GM19238 (cell line): Measurements from ENCODE around the gene TFAP2A.

Experiments
- DNase-seq: peaks from one replicate; pipeline ENCODE4 v3.0.0; 2011; ENCODE audit warnings: low spot score; ENCODE audit not compliant: insufficient read length

TFAP2A gene

DNA sequence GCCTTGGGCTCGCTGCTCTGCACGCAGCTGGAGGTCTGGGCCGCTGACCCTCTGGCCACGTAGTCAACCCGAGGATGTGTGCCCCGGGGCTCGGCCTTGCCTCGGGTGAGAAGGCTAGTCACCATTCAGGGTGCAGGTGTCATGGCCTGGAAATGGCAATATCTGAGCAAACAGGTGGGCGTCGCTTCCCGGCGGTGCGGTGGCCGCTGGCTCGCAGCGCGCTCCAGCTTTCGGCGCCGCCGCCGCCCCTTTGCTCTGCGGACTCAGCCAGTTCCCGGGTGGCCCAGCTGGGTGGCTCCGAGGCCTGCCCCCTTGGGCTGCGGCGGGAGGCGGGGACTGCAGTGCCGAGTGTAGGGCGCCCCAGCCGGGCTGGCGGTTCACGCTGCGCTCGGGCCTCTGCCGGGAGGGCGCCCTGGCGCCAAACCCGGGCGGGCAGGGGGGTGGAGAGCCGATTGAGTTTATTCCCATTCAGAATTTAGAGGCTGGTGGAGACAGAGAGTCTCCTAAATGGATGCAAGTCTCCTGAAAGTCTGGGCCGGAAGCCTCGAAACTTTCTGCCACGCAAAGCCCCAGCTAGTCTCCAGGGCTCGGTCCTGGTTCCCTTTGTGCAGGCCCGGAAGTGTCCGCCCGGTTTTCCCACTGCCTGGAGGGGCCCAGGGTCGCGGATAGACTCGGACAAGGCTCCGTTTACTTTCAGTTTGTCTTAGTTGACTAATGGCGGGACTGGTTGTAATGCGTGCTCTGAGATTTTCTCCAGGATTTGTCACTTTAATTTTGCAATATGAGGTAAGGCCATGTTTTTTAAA is 11.3 kb upstream of the TFAP2A start:
- DNase-seq: no peak

DNA sequence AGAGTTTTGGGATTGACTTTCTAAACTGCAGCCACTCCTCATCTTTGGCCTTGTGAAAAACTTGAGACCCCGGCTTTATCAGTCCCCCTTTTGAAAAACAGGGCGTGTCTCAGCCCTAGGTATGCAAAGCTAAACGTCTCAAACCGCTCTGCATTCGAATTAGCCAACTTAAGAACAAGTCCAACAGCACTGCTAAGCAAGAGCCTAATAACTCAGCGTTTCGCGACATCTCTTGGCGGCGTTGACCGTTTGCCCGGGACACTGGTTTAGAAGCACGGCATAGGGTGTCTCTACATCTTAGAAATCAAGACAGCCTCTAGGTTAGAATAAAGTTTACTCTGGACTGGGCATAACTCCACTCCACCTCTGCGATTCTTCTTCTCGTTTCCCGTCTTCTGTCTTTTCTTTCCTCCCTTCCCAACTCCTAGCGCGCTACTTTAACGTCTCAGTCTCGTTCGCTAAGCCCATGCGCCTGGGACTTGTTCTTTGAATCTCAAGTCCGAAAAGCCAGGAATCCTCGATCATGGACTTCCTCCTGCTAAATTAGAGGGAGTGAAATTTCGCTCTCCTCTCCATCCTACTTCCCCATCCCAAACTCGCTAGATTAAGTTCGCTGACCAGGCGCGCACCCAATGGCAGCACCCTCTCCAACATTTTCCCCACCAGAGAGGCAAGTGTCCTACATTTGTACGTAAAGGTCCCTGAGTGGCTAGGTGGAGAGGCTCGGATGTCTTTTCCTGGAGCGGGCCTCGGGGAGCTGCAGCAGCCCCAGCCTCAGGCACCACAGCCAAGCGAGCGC is 10.5 kb upstream of the TFAP2A start:
- no peak for DNase-seq

DNA sequence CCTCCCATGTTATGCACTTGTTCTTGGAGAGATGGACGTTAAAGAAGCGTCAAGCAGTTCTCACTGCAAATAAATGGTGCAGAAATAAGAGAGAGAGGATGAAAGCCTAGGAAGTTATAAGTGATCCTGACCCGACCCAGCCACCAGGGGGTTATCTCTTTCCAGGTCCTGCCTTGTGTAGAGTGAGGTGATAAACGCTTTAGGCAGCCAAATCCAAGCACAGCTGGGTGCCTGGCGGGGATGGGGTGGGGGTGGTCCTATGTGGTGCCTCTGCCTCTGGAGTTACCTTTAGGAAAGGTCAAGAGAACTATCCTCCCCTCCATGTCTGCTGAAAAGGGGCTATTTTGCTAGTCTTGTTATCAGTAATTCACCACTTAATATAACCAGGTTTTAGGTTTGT is 9.2 kb upstream of the TFAP2A start:
- no peak for DNase-seq

DNA sequence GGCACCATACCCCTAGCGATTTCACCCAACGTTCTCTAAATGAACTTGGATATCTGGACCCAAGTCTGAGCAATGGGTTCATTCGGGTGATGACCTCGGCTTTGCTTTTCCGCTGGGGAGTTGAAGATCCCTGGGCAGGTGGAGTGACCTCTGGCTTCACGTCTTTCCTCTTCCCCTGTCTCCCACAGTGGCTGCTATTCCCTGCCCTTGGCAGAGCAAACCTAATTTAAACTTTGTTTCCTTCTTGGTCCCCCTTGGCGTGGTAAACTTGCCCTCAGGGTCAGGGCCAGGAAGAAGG is 7.8 kb upstream of the TFAP2A start:
- no peak for DNase-seq

DNA sequence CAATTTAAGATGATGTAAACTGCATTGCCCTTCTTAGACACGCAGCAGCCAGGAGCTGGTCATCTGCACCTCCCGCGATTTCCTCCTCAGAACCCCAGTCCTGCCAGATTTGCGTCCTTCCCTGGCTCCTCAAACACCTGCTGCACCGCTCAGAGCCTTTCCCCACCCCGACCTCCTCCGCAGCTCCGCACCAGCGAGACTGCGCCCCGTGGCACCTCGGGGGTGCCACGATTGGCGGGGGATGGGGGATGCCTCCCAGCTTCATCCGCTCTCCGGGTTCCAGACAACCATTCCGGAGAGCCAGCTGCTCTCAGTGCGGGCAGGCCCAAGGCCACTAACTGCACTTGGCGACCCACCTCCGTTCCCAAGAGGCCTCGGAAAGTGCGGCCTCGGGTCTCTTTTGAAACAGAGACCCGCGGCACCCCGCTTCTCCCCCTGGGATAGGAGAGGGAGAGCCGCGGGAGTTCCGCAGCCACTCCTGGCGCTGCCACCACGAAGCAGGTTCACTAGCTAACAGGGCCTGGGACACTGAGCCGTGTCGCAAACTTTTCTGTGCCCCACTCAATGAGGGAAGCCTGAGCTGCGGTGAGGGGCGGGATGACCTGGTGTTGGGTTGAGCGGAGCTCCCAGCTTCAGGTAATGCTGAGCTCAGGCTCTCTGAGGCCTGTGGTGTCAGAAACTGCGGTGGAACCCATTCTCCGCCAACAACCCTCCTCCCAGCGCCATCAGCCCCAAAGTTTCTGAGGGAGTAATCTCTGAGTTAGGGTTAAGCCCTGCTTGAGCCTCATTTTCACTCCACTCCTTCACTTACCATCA is 7.3 kb upstream of the TFAP2A start:
- DNase-seq: no peak

DNA sequence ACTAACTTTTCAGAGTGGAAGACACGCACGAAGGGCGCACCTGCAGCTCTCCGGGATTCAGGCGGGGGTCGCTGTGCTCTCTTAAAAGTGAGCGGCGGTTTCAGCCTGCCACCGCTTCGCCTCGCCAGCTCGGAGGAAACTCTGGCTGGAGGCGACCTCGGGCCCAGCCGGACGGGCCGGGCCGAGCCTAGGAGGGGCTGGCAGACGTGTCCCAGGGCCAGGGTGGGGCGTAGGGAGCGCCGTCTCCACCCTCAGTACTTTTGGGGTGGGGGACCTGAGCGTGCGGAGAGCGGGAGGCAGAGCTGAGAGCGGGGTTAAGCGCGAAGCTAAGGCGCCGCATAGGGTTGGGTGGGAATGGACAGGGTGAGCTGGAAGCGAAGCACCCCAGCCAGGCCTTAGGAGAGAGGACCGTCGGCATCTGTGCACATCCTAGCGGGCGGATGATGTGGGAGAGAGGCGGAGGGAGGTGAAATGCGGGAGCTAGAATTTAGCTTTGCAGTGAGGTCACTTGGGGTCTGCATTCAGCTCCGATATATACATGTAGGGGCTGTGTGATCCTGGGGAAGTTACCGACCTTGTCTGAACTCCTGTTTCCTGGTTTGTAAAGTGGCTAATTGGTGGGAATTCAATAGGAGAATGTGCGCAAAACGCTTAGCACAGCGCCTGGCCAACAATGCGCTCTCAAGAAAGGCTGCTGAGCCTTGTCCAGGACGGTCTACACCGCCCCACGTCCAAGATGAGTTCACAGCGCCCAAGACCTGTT is 6.5 kb upstream of the TFAP2A start:
- no peak for DNase-seq

DNA sequence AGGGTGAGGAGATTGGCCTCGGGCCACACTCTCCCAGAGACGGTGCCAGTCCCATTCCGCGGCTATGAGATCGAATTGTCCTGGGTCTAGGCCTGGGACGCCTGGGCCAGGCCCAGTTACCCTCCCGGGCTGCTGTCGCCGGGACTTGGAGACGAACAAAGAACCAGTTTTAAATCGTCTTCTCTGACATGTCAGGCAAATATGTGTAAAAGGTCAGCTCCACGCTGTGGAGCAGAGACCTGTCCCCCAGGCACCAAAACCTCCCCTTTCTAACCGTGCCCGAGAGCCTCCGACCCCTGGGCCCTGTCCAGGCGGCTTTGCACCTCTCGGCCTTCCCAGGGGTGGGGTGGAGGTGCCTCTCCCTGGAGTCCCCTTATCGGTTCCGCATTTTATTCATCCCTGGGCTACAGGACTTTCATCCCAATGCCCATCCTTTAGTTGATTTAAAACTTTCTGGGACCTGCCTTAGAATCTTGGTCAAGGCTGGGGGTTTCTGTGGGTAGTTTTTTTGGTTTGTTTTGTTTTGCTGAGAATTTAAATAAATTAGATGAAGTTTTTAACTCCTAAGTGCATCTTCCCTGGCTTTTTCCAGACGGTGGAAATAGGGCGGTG is 5.8 kb upstream of the TFAP2A start:
- no peak for DNase-seq

DNA sequence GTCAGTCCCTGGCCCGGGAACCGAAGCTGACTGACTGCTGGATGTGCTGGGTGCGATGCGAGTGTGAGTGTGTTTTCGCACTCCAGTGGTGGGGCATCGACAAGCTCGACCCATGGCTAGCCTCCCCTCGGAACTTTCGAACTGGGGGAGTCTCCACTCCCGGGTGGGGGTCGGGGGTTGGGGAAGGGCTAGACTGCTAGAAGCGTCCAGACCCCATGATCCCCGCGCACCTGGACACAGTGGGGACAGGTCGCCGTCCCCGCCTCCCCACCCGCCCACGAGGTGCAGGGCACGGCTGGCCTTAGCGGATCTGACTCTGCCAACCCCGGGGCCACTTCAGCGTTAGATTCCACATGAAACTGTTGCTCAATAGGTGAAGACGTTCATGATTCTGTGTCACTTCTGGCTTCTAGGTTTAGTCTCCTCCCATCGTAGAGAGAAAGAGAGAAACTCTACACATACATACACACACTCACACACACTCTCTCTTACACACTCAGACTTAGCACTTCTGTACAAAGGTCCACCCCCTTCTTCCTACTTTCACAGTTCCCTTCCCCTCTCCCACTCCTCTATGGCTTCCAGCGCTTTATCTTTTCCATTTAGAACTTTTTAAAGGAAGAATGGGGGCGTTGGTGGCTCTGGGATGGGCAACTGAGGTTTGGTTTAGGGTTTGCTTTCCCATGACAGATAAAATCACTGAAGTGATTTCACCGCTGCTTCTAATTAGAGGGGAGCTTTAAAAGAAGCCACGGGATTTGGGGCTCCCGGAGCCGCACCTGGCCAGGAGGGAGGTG is 5.1 kb upstream of the TFAP2A start:
- no peak for DNase-seq

DNA sequence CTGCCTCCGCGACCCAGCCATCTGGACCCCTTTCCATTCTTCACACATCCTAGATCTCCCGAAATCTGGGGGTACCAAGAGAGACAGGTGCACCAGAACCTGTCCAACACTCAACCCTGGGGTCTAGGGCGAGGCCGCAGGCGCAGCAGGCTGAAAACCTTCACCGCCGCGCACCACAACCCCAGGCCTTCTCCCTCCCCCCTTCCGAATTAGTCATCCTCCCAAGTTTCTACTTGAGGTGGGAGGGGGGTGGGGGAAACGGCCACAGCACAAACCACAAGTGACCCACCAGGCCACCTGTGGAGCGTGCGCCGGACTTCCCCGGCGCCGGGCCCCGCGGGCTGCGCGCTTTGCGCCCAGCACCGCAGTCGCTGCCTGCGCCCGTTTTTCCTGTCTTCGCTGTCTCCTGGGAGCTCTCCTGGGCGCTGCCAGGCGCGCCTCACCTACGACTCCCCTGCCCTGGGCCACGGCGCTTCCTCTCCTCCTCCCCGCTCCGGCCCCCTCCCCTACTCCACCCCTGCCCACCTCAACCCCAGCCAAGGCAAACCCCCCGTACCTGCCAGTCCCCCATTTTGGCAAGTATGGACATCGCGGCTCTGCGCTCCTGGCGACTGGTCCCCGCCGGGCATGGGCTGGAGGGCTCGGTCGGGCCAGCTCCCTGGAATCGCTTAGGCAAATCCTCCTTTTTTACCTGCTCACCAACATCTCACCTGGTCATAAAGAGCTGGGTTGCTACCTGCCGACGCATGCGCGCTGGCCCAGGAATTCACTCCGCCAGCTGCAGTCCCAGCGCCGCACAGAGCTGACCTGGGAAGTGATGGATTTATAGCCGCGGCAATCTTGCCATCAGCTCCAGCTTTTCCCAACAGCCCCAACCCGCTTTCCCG is 4.2 kb upstream of the TFAP2A start:
- DNase-seq: no peak

DNA sequence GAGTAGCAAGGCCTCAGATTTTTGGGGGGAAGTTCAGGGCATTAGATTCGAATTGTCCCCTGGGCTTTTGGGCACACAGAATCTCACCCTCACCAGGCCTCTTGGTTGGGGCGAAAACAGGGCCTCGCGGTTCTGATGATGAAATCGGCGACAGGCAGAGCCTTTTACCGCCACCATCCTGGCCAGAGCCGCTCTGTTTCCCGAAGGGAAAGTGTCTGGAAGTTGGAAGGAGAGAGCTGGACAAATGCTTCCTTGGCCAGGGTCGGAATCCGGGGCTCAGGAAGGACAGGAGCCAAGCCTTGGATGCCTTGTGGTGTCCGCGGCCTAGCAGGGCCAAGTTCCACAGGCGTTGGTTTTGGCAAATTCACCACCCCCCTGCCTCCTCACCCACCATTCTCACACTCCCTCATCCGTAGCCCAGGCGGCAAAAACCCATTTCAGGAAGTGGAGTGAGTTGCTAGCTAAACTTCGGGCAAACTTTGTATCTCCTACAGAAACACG is 3.5 kb upstream of the TFAP2A start:
- DNase-seq: no peak

DNA sequence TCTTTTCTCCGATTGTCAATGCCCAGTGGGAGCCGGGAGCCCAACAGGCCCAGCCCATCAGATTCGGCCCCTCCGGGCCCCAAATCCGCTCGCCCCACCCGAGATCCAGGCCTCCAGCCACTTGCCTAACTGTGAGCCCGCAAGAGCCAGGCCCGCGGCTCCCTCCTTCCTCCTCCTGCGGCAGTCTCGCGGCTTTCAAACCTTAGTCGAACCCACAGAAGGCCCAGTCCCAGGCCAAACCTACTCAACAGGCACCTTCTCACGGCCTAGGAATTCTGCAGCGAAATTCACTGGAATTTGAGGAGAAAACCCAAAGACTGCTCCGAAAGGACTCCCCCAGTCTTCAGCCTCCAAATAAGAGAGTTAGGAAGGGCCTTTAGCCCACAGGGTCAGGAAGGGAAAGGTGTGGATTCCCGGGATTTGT is 2.8 kb upstream of the TFAP2A start:
- DNase-seq: no peak

DNA sequence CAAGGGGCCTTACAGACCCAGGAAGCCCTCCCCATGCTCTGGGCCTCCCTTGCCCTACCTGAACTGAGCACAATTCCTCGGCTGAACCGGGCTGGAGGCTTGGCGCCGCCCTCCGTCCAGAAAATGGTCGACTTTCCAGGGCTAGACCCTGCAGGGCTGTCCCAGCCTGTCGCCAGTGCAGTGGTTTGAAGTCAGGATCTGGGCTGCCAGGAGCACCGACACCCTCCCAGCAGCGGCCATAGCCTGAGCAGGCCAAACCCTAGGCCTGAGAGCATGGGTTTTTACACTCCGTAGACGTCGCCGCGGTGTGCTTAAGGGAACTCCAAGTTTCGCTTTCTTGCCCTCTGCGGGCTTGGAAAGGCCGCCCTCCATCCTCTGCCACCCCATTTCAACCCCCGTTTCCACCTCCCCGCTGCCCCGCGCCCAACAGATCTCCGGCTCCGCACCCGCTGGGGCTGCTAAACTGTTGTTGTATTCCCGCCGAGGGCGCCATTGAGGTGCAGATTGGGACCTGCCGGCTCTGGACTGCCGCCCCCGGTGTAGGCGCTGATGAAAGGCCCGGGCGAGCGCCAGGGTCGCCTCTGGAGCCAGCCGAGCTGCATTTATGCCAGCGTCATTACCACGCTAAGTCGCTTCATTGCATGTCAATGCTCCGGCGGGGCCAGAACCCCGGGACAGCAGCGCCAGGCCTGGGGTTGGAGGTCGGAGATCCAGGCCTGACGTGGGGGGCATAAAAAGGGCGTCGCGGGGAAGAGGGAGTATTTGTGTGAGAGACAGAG is 2.2 kb upstream of the TFAP2A start:
- DNase-seq: no peak

DNA sequence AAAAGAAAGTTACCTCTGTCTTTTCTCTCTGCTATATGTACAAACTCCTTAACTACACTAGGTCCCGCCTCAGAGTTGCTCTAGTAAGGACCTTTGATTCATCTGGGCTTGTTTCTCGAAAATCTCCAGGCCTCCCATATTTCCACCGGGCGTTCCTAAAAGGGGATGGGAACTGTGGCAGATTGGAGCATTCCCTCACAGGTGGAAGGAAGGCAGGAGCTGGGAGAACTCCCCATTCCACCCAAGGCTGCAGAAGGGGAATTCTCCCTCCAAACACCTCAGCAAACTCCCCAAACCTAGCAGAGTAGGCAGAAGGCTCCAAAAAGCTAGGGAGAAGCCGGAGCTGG is 1.6 kb upstream of the TFAP2A start:
- no peak for DNase-seq

DNA sequence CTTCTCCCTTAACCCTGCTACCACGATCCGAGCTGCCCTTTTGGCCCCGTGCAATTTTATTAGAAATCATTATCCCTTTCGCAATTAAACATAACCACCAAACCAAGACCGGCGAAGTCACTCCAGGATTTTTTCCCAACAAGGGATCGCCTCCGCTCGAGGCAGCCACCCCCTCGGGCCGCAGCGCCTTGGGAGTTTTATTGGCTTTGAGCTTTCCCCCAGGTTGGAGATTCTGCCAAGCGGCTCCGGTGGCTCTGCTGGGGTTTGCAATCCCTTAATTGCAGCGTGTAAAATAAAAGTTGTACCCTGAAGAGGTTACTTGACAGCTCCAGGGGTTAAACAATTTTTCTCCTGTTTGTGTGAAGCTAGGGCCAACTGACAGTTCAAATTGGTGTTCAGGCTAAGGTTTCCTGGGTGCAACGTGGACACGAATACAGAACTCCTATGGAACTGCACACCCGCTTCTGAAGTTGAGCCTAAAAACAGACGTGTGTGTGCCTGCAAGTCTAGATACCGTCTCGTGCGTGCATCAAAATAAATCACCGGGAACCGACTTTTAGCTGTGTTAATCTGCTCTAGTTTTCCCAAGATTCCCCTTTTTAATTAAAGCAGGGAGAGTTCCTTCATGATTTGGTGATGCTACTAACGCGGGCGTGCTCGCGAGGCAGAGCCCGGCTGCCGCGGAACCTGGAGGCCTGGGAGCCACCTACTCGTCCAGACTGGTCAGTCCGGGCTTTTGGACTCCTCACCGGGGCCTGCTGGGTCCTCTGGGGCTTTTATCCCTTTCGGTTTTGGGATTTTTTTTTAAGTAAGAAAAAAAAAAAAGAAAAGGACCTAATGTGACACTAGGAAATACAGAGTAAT is 975 bp upstream of the TFAP2A start:
- no peak for DNase-seq

DNA sequence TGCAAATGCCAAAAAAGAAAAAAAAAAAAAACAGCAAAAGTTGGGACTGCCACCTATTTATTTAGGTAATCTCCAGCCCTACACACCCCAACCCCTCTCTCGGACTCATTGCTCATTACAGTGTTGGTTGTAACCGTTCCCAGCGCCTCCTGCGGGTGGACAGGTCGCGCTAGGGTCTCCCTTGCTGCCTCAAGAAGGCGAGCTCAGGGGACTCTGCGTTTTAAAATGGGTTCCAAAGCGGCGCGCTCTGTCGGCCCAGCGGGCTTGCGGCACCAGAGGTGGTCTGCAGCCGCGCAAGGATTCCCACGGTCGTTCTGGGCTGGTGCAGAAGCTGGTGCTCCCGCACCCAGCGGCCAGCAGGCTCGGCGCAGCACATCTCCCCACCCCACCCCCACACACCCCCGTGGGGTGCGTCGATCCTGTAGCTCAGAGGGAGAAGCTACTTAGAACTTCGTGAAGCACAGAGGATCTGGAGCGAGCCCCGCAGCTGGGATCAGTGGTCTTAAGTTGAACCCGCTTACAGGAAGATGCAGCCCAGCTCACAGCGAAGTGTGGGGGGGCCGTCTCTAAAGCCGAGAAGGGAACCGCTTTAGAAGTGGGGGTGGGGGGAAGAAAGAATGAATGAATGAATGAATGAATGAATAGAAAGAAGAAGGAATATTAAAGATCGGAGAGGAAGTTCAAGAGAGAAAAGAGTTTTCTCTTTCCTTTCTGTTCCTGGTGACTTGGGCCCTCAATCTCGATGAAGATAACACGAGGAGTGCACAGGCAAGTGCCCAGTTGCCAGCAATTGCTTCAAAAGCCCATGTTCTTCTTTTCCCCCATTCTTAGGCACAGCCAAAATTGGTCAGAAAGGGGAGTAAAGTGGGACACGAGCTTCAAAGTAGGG is 780 bp downstream of the TFAP2A start:
- DNase-seq: no peak

DNA sequence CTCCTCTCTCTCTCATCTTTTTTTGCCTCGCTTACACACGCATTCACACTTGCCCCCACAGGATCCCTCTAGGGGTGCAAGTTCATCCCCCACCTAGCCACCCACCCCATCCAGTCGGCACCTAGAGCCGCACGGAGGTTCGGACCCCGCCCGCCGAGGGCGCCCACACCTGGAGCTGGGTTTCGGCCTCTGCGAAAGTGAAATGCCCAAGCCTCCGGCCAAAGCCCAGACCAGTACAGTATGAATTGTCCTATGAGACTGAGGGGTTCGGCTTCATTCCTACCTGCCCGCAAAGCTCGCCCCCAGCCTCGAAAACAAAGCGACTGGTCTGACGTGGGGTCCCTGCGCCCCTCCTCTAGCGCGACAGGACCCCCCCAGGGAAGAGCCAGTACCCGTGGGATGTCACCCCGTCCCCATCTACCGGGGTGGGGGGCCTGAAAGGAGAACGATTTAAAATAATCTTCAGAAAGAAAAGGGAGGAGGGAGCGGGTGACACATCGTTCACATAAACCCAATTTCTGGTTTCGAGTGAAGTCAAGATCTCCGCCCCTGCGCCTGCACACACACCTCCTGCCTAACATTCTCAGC is 1.5 kb downstream of the TFAP2A start:
- no peak for DNase-seq
